Measurements from ENCODE around the gene FAM114A1.
"Not testable (repeated sequence)": the region's sequence is repeated elsewhere in the genome, so short reads cannot be mapped to it uniquely, and the experiment has no call there.

Gene FAM114A1

DNA sequence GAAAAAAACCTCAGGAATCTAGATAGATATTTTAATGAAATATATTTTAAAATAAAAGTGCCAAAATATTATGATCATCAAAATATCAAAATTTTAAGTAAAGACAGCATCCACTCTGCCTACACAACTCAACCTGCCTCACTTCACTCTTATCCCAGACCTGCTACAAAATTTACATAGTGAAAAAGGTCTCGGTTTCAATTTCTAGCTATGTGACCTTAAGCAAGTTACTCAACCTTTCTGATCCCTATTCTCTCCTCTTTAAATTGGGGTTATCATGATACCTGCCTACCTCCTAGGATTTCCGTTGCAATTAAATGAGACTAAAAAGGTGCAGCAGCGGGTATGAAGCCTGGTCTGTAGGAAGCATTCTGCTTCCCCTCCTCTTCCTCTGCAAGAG is 72.9 kb downstream of the FAM114A1 start:
- no peak for FAIRE-seq

DNA sequence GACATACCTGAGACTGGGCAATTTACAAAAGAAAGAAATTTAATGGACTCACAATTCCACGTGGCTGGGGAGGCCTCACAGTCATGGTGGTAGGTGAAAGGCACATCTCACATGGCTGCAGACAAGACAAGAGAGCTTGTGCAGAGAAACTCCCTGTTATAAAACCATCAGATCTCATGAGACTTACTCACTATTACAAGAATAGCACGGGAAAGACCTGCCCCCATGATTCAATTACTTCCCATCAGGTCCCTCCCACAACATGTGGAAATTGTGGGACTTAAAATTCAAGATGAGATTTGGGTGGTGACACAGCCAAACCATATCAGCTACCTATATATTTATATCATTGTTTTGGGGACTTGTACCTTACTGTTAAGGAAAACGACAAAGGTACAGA is 74.3 kb downstream of the FAM114A1 start:
- FAIRE-seq = not testable (repeated sequence)

DNA sequence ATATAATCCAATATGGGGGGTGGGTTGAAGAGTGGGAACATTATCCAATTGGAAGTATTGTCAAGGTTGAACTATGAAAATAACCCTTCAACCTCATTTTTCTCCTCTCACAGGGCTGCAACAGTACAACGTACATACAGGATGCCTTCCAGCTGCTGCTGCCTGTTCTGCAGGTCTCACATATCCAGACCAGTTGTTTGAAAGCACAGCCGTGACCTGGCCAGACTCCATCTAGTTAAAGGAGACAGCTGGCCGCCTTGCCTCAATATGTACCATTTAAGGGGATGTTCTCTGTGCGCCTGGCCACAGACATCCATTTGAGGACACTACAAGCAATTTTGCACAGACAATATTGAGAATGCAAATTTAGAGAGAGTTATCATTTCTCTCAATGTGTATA is 75.7 kb downstream of the FAM114A1 start:
- no peak for FAIRE-seq

DNA sequence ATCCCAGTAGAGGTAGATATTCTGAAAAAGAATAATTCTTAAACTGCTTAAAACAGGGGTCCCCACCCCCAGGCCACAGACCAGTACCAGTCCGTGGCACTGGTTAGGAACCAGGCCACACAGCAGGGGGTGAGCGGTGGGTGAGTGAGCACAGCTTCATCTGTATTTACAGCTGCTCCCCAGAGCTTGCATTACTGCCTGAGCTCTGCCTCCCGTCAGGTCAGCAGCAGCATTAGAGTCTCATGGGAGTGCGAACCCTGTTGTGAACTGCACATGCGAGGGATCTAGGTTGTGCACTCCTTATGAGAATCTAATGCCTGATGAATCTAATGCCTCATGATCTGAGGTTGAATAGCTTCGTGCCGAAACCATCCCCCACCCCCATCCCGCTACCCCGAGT is 76.8 kb downstream of the FAM114A1 start:
- no peak for FAIRE-seq

DNA sequence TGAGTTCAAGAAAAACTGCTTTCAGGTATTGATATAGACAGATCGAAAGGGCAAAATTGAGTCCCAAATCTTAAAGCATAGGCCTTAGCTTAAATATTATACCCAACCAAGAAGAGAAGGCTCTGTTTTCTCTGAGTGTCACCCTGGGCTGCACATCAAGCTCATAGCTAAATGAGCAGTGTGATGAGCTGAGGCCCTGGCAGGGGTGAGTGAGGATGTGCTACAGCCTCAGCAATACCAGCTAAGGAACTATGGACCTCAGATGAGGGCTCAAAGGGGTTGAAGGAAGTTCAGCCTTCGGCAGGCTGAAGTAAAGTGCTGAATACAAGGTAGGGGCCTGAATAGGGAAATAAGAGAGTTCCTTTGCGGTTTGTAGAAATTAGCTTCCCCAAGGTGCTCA is 79.3 kb downstream of the FAM114A1 start:
- FAIRE-seq = no peak

DNA sequence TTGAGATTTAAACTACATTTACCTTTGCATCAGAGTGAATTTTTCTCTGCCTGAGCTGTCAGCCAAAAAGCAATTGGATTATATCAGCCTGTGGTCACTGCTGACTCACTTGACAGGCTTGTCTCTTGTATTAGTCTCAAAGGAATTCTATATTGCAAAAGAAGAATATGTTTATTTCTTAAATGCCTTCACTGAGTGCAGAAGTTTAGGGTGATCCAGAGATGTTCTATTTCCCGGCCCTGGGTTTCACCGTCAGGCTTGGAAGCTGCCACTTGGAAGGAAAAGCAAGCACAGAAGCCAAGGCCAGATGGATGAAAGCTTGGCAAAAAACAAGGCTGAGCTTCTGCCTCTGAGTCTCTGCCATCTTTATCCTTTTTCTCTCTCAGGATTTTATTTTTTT is 80.9 kb downstream of the FAM114A1 start:
- FAIRE-seq = no peak

DNA sequence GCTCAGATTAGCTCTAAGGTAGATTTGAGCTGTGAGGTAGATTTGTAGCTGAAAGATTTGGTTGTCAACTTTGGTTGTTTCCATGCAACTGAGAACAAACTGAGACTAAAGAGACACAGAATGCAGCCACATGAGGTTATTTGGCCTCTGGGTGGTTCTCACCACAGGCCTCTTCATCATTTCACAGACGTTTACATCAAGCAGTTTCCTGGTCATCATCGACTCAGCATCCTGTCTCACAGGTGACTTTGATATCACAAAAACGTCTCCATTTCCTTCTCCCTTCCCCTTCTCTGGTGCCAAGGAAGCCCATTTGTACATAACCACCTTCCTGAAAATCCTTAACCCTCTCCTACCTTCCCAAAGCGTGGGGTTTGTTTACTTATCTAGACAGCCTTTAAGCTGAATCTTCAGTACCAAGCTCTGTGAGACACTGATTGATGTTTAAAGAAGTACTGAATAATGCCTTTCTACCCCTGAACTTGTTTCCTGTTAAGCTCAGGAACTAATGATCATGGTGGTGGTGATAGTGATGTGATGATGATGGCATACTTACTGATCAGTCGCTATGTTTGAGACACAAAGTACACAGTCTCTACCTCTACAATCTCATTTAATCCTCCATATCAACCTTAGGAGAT is 81.9 kb downstream of the FAM114A1 start:
- no peak for FAIRE-seq

DNA sequence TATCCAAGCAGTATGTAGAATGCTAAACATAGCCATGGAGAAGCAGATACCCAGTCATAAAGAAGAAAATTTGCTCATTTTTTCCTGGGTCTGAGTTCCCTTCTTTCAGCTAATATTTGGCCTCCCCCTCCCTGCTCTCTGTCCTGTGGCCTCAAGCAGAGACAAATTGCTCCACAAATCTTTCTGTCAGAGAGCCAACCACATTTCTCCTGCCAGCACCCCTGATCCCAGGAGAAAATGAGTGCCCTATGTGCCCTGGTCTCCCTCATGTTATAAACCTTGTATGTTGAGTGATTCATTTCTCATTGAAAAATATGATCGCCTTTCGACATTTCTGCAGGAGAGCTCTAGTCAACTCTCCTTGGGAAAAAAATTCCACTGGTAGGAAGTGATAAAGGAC is 82.6 kb downstream of the FAM114A1 start:
- no peak for FAIRE-seq

DNA sequence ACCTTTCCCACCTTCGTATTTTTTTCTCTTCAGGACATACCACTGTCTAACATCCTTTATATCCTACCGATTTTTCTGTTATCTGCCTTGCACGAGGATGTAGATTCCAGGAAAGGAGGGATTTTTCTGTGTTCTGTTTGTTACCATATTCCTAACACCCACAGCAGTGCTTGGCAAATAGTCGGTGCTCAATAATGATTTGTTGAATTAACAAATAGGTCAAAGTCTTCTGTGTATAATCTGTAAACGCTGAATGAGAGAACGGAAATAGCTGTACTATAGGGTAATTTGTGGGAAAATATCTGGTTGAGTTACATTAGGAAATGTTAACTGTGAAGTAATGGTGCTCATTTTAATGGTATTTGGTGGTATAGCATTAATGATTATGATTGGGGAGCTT is 83.1 kb downstream of the FAM114A1 start:
- no peak for FAIRE-seq

DNA sequence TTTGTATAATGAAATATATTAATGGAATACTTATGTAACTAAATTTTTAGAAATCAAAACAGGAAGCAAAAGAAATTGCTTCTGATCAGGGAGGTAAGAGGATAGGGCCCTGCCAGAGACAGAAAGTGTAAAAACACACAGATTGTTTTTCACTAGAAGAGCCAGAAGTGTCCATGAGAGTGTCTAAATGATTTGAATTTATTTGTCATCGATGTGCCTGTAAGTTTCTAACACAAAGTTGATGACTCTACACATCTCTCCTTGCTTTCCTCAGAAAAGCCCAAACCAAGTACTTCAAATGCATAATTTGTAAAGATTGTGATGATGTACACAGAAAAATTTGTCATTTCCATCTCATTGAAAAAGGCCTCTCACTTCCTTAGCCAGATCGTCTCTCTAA is 84.0 kb downstream of the FAM114A1 start:
- FAIRE-seq = no peak

DNA sequence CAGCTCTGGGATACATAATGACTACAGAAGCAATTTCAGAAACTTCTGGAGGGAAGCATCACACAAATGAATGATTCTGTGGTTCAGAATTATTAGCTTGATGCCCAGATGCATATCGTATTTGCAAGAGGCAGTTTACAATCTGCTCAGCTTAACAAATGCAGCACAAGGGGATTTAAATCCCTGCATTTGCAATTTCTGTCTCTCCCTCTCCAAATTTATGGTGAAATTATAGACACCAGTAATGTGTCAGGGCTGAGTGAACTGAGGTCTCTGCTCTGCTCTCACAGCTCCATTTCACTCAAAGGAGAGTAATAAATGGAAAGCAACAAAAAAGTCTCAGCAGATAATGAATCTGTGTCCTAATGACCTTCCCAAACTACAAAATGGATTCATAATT is 84.4 kb downstream of the FAM114A1 start:
- no peak for FAIRE-seq

DNA sequence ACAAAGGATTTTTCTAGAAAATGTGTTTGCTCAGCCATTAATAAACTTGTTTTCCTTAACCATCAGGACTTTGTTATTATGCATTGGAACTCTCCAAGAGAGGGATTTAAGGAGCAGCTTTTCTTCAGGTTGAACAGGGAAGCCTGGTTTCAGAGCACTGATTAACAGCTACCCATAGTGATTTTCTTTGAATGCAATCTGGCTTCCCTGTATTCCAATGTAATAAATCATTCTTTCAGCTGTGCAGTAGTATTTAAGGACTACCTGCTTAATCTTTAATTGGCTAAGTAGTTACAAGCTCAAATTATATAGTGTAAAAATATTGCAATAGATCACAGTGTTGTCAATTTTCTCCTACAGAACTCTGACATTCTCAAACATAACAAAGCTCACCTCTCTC is 87.1 kb downstream of the FAM114A1 start:
- FAIRE-seq = no peak

DNA sequence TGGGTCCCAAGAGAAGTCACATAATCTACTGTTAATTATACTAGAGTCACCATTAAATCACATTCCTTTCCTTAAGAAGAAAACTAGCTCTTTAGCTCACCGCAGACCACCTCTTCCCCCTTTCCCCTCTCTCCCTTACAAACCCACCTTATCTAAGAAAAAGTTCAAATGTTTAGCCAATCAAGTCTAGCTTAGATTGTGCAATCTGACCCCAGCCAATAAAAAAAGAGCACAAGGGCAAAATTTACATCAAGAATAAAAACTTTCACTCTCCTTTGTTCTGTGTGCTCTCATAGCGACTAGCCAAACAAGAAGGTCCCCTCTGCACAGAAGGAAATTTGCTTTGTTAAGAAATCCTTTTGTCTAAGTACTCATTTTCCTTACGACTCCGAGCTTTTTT is 88.4 kb downstream of the FAM114A1 start:
- FAIRE-seq = no peak

DNA sequence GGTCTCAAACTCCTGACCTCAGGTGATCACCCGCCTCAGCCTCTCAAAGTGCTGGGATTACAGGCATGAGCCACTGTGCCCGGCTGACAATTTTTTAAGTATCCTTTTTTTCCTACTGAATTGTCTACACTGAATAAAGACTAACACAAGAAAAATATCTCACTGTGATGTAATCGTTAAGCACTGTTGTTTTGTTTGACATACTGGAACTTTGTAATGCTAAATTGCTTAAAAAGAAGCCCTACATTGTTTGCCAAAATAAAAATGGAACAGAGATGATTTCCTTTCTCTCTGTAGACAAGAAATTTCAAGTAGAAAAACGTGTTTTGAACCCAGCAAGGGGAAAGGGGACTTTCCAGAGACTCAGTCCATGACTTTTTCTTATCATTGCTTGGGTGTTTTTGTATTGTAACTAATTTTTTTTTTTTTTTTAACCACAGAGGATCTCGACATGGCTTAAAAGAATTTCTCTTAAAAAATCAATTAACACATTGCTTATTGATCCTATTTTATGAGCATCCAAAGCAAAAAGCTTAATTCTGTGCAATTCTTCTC is 89.7 kb downstream of the FAM114A1 start:
- FAIRE-seq = no peak

DNA sequence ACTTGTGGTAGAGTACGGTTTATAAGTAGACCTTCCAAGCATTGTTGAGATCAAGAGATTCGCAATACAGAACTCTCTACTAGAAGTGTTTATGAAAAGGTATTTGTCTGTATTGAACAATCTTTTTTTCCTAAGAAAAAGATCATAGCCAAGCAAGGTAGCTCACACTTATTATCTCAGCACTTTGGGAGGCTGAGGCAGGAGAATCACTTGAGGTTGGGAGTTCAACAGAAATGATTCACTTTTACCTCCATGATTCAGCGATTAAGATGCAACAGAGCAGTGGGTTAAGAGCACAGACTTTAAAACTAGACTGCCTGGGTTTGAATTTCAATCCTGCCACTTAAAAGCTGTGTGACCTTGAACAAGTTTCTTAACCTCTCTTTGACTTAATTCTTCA is 90.3 kb downstream of the FAM114A1 start:
- no peak for FAIRE-seq

DNA sequence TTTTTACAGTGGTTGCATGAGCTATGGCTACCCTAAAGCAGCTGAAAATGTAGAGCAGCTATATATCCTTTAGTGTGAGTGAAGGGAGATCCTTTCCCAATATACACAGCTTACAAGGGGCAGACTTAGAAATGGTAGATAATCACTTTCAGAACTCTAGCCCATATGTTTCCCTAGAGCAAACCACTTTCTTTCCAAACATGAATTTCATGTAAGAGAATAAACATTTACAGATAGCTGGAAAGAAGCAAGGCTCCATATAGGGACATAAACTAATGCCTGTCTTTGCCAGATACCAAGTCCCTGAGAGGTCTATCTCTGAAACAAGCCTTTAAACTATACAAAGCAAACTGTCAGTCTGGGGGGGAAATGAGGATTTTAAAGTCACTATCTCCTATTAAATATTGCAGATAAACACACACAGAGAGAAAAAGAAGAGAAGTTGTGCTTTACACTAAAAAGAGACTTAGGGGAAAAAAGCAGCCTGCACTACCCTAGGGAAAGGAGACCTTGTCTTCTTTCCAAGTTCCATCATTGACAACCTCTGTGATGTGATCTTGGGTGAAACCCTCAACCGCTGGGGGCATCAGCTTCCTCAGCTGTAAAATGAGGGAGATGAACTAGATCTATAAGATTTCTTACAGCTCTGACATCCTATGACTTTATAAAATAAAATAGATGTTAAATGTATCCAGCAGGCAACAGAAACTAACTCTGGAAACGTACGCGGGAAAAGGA is 91.0 kb downstream of the FAM114A1 start:
- no peak for FAIRE-seq

DNA sequence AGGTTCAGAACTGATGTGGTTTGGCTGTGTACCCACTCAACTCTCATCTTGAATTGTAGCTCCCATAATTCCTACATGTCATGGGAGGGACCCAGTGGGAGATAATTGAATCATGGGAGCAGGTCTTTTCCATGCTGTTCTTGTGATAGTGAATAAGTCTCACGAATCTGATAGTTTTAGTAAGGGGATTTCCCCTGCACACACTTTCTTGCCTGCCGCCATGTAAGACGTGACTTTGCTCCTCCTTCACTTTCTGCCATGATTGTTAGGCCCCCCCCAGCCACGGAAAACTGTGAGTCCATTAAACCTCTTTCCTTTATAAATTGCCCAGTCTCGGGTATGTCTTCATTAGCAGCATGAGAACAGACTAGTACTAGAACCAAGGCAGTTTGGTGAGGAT is 91.6 kb downstream of the FAM114A1 start:
- FAIRE-seq = not testable (repeated sequence)

DNA sequence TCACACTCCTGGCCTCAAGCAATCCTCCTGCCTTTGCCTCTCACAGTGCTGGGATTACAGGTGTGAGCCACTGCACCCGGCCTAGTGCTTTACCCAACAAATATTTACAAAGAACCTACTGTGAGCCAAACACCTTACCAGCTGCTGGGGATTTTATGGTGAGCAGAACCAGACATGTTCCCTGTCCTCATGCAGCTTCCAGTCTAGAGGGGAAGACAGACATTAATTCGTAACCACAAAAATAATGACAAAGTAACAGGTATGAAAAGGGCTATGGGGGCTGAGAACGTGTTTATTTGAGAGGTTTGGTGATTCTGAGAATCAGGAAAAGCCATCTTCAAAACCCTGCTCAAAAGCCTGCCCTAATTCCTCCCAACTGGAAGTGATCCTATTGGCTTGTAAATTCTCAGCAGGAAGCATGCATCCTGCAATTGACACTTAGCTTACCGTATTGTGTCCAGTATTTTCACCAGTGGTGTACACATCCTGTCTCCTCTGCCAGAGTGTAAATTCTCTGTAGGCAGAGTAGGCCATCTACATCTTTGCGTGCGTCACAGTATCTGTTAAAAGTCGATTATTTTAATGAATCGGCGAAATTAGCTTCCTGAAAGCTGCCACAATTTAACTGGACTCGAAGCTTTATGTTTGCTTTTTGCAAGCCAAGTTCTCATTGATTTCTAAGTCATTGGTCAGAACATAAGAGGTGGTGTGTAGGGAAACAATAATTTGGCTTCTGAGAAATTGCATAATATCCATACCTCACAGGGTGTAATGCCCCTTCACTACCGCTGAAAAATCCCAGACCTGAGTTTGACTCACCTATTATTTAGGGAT is 97.6 kb downstream of the FAM114A1 start:
- FAIRE-seq = no peak

DNA sequence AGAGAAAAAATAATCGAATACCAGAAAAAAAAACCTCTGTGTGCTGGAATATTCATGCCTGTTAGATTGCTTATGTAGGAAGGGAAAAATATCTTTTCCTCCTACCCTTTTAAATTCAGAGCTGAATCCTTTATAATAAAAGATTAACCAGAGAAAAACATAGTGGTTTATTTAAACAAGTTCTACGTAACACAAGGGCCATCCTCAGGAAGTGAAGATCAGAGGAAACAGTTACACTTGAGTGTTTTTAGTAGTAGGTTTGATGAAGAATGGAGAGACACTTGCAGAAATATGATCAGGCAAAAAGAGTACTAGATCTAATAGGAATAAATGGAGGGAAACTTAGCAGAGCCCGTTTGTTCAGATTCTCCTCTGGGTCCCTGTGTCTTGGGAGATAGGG is 98.3 kb downstream of the FAM114A1 start:
- no peak for FAIRE-seq

DNA sequence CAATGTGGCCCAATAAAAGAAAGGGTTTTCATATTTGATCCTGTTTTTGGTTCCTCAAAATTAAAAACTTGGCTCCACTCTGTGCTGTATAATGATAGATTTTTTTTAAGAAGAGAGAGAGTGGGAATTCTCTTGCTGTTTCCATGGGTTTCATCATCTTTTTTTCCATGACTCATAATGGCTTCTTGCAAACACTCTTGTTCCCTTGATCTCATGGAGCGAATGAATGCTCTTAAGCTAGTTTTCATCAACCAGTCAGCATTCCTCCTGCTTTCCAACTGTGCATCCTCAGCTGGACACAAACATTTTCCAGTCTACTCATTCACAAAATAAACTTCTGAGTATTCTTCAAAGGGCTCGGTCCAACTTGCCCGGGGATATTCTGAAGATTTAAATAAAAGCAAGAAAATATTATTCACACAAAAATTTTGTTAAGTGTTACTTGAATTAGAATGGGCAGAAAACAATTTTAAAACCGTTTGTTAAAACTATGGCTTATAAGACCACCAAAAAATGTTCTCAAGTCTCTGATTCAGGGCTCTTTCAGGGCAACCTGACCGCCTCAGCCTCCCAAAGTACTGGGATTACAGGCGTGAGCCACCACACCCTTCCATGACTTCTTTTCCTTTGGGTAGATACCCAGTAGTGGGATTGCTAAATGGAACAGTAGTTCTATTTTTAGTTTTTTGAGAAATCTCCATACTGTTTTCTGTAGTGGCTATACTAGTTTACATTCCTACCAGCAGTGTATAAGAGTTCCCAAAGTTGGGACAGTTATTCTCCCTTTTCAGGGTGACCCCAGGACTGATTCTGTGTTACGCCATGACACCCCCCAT is 99.9 kb downstream of the FAM114A1 start:
- no peak for FAIRE-seq

DNA sequence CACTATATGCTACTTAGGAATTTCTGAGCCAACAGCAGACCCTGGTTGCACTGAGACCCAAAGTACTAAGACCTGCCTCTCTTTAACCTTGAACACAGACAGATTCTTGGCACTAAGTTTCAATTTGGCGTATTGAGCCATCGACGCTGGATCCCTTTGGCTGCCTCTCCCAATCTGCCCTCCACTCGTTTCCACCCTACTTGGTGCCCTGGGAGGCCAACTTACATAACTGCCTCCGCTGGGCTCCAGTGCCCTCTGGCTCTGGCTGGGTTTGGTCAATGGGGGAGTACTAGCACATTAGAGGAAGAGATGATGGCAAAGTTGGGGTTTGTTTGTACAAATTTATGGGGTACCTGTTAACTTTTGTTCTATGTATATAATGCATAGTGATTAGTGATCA is 101.1 kb downstream of the FAM114A1 start:
- no peak for FAIRE-seq

DNA sequence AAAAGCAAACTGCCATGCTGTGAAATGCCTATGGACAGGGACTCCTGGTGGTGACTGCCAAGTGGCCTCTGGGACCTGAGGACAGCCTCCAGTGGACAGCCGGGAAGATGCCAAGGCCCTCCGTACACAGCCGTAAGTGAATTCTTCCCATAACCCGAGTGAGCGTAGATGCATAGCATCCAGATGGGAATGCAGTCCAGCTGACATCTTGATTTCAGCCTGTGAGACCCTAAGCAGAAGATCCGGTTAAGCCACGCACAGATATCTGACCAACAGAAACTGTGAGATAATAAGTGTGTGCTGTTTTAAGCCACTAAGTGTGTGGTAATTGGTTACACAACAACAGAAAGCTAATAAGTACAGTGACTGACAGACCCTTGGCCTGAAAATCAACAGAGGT is 108.7 kb downstream of the FAM114A1 start:
- FAIRE-seq = no peak

DNA sequence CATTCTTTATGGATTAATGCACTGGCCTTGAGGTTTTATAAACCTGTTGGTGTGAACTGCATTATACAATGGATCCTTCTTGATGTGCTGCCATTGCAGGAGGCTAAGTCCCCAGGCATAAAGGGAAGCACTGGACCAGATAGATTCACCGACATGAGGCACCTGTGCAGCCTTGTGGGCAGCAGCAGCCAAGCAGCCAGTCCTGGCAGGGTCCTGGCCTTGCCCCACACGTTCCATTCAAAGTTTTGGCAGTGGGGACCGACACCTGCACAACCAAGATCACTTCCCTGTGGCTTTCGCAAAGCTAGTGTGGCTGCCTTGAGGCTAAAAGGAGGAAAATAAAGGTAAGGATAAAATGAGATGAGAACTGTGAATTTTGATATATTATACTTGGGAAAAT is 111.5 kb downstream of the FAM114A1 start:
- no peak for FAIRE-seq
